ENCODE measurements around the gene GAL3ST3.
"Not testable (repeated sequence)": the region's sequence is repeated elsewhere in the genome, so short reads cannot be mapped to it uniquely, and the experiment has no call there.

Gene GAL3ST3

DNA sequence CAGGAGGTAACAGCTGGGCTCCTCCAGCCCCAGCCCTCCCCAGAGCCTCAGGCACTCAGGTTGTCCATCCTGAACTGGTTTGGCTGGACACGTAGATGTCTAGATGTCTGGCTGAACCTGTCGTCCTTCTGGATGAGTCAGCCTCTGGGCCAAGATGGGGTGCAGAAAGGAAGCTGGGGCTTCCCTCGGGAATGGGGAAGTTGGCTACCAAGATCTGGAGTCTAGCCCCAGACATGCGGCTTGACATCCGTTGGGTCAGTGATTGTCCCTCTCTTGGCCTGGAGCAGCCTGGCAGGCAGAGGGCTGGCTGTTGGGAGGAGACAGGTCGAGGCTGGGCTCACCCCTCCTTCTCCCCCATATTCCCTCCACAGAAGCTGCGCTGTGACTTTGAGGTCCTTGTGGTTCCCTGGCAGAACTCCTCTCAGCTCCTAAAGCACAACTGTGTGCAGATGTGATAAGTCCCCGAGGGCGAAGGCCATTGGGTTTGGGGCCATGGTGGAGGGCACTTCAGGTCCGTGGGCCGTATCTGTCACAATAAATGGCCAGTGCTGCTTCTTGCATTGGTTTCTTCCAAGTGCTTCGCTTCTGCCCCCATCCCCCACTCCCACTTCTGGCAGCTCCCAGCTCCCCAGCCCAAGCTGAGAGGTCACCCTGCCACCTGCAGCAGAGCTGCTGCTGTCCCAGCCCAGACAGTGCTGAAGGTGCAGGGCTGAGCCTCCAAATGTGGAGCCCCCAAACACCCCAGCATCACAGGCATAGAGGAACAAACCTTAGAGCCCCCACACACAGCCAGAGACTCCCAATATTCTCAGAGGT lies 35.8 kb downstream of the GAL3ST3 start:
- no peak for DNase-seq

DNA sequence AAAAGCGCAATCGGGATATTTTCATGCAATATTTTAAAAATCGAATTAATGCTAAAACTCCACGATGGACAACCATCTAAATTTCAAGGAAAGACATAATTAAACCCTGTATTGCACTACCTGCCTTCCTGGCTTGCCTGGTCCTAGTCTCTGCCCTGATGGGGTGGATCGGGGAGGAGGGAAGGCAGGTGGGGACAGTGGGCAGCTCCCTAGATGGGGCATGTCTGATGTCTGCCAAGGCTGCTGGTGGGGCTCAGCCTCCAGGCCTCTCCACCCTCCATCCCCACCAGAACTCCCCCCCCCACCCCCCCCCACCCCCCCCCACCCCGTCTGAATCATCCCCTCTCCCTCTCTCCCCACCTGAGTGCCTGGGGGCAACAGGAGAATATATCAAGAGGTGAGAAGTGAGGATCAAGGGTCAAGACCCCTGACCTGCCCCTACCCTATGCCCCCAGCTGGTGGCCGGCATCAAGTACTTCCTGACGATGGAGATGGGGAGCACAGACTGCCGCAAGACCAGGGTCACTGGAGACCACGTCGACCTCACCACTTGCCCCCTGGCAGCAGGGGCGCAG lies 36.5 kb downstream of the GAL3ST3 start:
- no peak for DNase-seq

DNA sequence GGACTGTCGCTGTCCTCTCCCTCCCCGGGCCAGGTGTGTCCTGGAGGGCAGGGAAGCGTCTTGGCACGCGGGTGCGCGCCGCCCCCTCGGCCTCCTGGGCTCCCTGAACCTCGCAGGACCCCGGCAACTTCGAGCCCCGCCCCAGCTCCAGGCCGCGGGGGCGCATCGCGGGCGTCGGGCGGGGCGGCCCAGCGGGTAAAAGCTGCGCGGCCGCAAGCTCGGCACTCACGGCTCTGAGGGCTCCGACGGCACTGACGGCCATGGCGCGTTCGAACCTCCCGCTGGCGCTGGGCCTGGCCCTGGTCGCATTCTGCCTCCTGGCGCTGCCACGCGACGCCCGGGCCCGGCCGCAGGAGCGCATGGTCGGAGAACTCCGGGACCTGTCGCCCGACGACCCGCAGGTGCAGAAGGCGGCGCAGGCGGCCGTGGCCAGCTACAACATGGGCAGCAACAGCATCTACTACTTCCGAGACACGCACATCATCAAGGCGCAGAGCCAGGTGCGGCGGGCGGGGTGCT lies 37.1 kb downstream of the GAL3ST3 start, which contains the start of gene CST6:
TSS of gene CST6 (plus strand) at position 224 of the 519 bp plus-strand sequence. CDS start at position 261, 37 bp downstream.
- no peak for DNase-seq

DNA sequence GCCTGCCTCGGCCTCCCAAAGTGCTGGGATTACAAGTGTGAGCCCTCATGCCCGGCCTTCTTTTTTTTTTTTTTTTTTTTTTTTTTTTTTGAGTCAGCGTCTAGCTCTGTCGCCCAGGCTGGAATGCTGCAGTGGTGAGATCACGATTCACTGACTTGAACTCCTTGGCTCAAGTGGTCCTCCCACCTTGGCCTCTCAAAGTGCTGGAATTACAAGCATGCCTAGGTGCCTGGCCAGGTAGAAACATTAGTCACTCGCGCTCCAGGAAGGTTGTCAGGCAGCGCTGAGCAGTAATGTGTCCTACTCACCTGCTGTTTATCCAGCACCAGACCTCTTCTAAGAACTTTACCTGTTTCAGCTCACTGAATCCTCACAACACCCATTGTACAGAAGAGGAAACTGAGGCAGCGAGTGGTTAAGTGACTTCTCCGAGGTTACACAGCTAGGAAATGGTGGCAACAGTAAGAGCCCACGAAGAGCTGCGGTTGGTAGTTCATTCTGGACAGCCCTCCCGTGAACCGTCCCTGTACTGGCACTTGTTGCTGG lies 37.6 kb downstream of the GAL3ST3 start:
- DNase-seq: no peak

DNA sequence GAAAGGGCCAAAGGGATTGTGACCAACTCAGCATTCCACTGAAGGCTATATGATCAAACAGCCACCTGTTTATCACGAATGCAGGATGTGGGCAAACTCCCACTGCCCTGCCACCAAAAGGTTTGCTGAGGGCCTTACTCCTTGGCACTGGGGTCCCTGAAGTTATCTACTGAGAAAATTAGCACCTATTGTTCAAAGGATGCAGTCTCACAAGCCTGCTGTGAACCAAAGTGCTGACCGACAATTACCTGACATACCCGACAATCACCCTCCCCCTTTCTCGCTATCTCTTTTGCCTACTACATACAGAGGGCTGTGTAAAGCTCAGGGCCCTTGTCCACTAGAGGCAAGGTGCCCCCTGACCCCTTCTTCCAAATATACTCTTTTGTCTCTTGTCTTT lies 38.9 kb downstream of the GAL3ST3 start:
- not testable (repeated sequence) for DNase-seq

DNA sequence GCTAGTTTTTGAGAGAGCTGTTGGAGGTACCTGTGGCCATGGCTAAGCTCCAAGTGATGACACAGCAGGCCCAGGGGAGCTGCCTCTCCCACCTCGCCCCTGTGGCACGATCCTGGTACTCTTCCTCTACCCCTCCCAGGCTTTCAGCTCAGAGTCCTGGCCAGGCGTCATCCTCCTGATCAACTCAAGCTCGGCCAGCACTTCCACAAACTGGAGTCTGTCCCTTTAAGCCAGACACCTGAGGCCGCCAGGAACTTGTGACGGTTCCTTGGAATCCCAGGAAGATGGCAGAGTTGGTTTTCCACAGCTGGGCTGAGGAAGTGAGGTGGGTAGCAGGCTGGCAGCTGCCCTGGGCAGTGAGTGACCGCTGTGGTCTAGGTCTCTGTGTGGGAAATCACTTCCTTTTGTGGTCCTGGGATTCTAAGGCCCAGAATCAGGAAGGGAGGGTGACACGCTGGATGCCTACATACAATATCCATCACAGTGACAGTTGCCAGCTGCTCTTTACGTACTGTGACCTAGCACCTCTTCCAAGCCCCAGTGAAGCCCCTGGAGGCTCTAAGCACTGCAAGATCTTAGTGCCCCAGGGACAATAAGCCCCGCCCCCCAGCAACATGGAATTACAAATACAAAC lies 40.4 kb downstream of the GAL3ST3 start:
- no peak for DNase-seq

DNA sequence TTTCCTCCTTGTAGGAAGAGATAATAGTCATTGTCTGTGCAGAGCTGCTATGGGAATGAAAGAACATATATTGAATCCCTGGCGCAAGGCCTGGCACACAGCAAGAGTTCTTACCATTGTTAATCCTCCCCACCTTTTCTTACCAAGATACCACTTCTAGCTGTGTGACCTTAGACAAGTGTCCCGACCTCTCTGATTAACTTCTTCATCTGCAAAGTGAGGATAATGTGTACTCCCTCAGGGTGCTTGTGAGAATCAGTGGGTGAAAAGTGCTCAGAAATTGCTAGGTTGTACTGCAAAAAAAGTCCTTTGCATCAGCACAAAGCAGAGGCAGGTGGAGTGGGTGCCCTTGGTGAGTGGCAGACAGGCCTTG lies 40.9 kb downstream of the GAL3ST3 start:
- DNase-seq: no peak

DNA sequence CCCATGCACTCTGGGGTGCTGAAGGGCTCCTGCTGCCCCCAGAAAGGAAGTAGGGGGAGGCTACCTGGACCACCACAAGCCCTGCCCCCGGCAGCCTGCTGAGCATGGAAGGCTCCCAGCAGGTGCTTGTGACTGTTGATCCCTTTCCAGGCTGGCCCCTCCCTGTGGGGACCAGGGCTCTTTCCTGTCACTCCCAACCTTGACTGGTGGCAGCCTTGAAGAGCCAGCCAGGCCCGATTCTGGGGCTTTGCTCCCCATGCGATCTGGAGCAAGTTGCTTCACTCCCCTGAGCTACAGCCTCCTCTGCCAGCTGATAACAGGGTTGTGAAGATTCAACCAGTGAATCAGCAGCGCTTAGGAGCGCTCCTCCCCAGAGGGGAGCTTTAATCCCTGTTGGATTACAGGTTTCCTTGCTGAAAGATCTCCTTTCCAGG lies 41.7 kb downstream of the GAL3ST3 start:
- no peak for DNase-seq

DNA sequence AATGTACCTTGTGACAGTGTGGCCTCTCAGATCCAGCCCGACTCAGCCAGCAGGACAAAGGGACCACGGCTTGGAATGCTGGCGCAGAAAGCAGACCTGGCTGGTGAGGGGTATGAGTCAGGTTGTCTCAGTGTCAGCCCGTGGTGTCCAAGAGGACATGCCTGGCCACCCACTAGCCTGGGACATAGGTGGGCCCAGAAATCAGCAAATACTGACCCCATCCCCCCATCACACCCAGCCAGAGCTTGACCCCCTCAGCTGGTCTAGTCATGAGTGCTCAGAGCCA lies 42.1 kb downstream of the GAL3ST3 start:
- DNase-seq: no peak

DNA sequence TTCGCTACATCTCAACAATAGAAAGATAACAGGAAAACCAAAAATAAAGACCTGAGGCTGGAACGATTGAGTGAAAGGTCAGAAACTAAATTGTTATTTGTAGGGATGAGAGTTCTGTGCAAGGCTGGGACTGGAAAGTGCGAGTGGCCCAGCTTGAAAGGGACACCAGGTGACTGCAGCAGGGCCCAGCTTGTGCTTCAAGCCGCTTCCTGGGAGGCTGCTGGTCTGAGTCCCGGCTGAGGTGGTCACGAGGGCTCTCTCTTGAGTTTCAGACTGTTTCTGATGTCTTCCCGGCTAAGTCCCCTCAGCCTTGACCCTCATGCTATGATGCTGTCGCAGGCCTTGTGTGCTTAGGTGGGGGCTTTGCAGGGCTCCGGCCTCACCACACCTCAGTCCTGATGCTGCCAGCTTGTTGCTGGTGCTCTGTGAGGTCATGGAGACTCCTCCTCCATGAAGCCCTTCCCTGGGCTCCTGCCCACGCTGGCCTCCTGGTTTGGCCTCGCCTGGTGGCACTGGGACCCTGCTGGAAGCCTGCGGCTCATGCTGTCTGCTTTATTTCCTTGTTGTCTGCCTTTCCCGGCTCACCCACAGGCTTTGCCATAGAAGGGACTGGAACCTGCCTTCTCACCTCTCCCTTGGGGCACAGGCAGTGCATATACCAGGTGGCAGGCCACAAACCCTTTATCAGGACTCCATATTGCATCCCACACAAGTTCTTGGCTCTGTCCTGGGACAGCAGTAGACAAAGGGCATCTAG lies 42.6 kb downstream of the GAL3ST3 start:
- DNase-seq: no peak

DNA sequence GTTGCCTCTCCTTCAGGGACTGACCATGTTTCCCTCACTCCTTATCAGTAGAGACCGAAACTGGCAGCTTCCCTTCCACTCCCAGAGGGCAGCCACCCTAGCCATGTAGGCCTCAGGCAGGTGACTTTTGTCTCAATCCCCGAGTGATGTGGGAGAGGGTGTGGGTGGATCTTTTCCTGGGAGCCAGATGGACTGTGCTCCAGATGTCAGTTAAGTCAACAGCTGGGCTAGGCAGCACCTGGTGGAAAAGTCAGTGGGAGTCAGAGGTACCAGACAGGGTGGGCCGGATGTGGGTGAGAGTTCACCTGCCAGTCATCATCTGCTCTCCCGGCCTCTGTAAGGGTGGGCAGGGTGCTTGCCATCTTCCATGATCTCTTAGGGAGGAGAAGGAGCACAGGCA lies 44.8 kb downstream of the GAL3ST3 start:
- no peak for DNase-seq

DNA sequence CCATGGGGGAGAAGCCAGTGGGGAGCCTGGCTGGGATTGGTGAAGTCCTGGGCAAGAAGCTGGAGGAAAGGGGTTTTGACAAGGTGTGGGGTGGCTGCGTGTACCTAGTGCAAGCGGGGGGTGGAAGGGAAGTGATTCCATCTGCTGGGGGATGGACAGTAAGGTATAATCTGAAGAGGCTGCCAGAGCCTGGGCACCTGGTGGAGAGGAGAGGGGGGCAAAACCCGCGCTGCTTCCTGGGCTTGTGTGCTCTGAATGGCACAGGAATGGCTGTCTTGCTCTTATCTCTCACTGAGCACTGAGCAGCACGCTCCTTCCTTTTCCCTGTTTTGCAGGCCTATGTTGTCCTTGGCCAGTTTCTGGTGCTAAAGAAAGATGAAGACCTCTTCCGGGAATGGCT lies 45.7 kb downstream of the GAL3ST3 start:
- DNase-seq: no peak

DNA sequence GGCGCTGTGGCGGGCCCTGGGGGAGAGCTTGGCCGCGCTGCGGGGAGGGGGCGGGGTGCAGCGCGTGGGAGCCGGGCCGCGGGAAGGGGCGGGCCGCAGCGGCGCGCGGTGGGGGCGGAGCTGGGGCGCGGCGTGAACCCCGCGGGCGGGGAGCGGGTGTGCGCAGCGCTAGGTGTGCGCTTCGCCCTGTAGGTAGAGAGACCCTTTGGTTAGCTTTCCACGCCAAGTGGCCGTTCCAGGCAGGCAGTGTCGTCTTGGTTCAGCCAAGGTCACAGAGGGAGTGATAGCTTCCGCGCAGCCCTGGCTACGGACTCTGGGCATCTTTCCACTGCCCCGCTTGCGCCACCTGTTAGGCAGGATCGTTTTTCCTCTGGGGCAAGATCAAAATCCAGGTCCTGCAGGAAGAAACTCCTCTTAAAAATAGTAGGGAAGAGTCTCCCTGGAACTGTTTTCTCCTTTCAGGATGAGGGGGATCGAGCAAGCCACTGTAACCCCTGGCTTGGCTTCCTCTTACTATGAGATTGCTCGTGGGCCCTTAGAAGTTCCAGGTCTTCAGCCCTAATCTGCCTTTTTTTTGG lies 46.2 kb downstream of the GAL3ST3 start:
- no peak for DNase-seq

DNA sequence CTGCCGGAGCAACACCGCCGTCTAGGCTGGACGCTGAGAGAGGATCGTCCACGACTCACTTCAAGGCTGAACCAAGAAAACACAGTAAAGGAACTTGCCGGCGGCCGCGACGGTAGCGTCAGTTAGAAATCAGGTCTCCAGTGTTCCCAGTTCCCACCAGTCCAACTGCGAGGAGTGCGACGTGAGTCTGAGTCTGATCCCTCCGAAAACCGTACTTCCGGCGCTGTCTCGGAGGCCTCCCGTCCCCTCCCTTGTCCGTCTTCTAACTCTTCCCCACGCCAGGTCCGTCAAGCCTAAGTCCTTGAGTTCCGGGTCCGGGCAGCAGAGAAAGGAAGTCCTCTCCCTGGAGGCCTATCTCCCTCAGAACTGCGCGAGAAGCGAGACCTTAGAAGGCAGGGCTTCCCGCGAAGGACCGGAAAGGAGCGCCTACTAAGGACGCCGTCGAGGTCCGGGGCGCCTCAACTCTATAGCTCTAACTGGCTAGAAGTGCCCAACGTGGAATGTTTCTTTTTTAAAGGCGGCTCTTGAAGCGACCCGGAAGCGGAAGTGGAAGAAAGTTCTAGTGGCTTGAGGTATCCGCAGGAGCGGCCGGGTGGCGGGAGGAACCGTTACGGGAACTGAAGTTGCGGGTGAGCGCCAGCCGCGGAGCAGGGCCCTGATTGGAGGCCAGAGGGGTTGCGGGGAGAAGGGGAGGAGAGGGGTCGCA lies 46.9 kb downstream of the GAL3ST3 start, which contains the start of the genes BANF1 and EIF1AD:
TSS of gene BANF1 (plus strand) at position 562 of the 706 bp plus-strand sequence. CDS start 748 bp downstream, outside the sequence.
TSS of gene EIF1AD (minus strand) at position 216 of the 706 bp plus-strand sequence. CDS start 1,768 bp downstream, outside the sequence.
- peak; percentile 86 to 89 for DNase-seq

DNA sequence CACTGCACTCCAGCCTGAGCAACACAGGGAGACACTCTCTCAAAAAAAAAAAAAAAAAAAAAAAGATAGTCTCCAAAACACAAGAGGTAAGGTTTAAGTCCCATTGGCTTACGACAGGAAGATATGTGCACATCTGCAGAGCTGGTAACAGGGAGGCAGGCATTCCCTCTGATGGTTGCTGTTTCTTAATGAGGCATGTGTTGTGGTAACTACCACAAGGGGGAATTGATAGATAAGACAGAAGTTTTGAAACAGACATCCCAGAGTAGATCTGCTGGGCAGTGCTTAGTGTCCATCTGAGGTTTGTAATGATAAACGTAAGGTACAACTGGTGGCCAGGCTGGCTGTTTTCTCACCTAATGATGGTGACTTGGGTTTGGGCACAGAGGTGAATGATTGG lies 51.7 kb downstream of the GAL3ST3 start:
- no peak for DNase-seq

DNA sequence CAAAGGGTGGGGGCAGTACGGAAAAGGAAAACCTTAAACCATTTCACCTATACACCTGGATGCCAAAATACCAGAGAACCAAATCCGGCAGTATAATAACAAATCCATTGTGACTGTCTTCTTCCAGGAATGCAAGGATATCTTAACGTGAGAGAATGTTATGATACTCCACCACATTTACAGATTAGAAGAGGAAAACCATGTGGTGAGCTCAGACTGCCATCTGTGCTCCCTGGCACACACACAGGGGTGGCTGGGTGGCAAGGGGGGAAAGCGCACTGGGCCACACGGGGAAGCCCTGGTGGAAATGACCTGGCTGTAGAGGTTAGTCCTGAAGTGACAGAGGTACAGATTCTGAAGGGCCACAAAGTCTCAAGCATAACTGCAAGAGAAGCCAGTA lies 56.9 kb downstream of the GAL3ST3 start:
- DNase-seq: no peak
